HG03558 (cell line): Measurements from ENCODE around the gene GIMD1.
"Not testable (repeated sequence)": the region's sequence is repeated elsewhere in the genome, so short reads cannot be mapped to it uniquely, and the experiment has no call there.

Experiments
- ATAC-seq: cut with Tn5 transposase; IDR thresholded peaks from one replicate; pipeline ENCODE4 v1.9.1; 2021; ENCODE audit warnings: moderate number of reproducible peaks; ENCODE audit not compliant: unreplicated experiment; ENCODE audit errors: extremely low read depth

GIMD1 gene

GRCh38 chr4:106353786-106354185, 14.8 kb downstream of the GIMD1 start:
- no peak for ATAC-seq

- no peak for ATAC-seq
Measured at GRCh38 chr4:106351016-106351415, 17.6 kb downstream of the GIMD1 start.

DNA sequence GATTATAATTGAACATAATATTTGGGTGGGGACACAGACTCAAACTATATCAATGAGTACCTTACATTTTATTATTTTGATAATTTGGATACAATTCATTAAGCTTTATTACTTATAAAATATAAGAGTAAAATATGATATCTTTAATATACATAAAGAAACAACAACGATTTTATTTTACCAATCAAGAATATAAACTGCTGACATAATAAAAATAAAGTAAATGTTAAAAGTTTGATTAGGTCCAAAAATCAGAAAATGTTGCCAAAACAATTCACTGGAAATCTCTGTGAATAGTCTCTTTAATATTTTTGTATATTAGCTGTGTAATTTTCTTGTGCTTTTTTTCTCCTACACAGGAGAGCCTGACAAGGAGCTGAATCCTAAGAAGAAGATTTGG, 21.4 kb downstream of the GIMD1 start:
- ATAC-seq = no peak

DNA sequence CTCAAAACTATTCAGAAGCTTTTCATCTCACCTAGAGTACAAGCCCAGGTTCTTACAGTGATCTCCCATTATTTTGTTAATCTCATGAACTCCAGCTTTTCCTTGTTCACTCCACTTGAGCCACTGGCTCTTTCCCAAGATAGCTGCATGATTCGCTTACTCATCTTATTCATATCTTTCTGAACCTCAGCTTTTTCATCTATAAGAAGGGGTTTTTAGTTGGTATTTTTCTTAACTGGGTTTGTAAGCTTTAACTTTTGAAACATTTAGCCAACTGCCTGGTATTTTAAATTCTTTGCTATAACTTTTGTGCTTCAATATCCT, 24.0 kb downstream of the GIMD1 start:
- no peak for ATAC-seq

GRCh38 chr4:106343865-106344646, 24.5 kb downstream of the GIMD1 start:
- no peak for ATAC-seq

- no peak for ATAC-seq
Measured at GRCh38 chr4:106340774-106341173, 27.8 kb downstream of the GIMD1 start.

- no peak for ATAC-seq
Measured at GRCh38 chr4:106339431-106339830, 29.1 kb downstream of the GIMD1 start.

GRCh38 chr4:106338671-106339070, 29.9 kb downstream of the GIMD1 start:
- no peak for ATAC-seq

DNA sequence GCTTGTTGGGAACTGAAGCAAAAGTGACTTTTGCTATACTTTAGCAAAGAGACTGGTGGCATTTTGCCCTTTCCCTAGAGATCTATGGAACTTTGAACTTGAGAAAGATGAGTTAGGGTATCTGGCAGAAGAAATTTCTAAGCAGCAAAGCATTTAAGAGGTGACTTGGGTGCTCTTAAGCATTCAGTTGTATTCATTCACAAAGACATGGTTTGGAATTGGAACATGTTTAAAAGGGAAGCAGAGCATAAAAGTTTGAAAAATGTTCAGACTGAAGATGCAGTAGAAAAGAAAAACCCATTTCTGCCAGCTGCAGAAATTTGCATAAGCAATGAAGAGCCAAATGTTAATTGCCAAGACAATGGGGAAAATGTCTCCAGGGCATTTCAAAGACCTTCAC, 30.7 kb downstream of the GIMD1 start:
- ATAC-seq = no peak

DNA sequence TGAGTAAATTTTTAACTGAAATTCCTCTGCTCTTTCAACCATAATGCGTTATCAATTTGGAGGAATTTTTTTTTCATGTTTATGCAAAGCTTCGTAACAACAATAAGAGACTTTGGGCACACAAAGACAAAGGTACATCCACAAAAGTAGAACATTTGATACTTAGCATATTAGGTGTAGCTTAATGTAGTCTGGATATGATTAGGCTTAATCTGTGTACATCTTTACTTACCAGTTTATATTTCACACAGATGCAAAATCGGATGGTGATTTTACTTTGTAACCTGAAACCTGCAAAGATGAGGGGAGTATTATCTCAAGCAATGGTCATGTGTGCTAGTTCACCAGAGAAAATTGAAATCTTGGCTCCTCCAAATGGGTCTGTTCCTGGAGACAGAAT, 32.0 kb downstream of the GIMD1 start:
- no peak for ATAC-seq

GRCh38 chr4:106334741-106335470, 33.7 kb downstream of the GIMD1 start:
- no peak for ATAC-seq

DNA sequence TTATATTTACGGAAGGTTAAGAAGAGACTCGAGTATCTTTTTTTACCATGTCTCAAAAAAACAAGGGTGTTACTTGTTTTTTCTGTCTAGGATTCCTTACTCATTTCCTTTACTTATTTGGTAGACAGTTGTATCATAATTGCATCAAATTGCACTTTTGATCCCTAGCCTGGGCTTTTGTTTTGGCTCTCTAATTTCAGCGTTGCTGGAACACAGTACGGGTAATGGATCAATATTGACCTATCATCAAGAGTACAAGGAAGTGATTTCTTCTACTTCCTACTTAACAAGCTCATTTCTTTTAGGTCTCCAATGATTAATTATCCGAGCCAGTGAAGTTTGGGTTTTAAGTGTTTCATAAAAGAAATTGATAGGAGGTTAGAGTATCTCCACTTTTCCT, 35.4 kb downstream of the GIMD1 start:
- ATAC-seq = no peak

- peak; percentile 82 for ATAC-seq
Measured at GRCh38 chr4:106329041-106329618, 39.4 kb downstream of the GIMD1 start.

GRCh38 chr4:106325800-106326199, 42.8 kb downstream of the GIMD1 start:
- ATAC-seq = no peak

DNA sequence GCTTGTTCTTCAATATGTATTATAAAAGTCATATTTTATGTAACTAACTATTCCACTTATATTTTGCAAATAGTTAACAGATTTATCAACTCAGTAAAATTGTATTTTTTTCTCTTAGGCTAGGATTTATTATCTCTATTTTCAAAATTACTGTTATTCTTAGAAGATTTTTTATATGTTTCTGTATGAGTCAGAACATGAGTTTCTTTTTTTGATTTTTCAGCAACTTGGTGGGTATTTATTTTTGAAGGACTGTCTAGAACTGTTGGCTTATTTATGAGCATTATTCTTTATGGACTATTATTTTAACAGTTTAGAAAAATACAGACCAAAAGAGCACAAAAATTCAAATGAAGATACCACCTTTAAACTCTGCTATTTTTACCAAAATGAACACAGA, 45.5 kb downstream of the GIMD1 start:
- ATAC-seq = no peak

DNA sequence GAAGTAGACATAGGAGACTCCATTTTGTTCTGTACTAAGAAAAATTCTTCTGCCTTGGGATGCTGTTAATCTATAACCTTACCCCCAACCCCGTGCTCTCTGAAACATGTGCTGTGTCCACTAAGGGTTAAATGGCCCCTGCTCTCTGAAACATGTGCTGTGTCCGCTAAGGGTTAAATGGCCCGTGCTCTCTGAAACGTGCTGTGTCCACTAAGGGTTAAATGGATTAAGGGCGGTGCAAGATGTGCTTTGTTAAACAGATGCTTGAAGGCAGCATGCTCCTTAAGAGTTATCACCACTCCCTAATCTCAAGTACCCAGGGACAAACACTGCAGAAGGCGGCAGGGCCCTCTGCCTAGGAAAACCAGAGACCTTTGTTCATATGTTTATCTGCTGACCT, 46.8 kb downstream of the GIMD1 start:
- not testable (repeated sequence) for ATAC-seq

DNA sequence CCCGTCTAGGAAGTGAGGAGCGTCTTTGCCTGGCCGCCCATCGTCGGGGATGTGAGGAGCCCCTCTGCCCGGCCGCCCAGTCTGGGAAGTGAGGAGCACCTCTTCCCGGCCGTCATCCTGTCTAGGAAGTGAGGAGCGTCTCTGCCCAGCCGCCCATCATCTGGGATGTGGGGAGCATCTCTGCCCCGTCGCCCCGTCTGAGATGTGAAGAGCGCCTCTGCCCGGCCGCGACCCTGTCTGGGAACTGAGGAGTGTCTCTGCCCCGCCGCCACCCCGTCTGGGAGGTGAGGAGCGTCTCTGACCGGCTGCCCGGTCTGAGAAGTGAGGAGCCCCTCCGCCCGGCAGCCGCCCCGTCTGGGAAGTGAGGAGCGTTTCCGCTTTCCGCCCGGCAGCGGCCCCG, 47.4 kb downstream of the GIMD1 start:
- ATAC-seq = not testable (repeated sequence)

DNA sequence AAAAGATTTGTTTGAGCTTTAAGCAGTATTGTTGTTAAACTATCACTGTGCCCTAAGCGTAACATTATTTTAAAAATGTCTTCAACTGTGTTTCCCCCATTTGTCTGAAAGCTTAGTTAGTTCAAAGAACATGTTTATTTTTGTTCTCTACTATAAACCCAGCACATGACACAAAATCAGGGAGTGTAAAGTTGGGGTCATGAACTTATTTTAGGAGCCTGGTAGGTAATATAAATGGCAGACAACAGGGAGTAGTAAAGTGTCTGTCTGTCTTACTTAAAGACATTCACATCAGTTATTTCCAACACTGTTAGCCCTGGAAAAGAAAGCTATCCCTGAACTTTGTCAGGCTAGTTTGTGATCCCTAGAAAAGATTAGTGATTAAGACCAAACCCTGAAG, 48.3 kb downstream of the GIMD1 start:
- ATAC-seq = no peak

- no peak for ATAC-seq
Measured at GRCh38 chr4:106318511-106318910, 50.1 kb downstream of the GIMD1 start.

GRCh38 chr4:106317815-106318214, 50.8 kb downstream of the GIMD1 start:
- ATAC-seq = no peak

DNA sequence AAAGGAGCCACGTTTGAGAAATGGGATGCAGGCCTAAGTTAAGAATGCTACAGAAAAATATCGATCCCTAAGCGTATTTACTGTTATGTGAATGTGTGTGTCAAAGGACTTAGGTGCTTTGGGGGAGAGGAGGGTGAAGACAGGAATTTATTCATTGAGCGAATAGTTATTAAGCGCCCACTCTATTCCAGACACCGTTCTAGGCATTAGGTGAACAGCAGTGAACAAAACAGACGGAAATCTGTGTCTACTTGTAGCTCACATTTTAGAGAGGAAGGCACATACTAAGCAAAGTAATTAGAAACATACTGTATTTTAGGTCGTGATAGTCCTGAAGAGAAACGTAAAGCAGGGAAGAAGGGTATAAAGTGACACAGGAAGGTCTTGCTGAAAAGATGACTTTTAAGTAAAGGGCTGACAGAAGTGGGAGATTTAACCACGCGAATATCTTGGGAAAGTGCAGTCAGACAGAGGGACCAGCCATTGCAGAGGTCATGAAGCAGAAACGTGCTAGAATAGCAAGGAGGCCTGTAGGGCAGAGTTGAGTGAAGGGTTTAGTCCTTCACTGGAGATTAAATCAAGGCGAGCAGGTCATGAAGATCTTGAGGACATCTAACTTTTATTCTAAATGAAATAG, 51.7 kb downstream of the GIMD1 start:
- ATAC-seq = no peak
